ENCODE results near the gene GOLGA6L10.
"Not testable (repeated sequence)": the region's sequence is repeated elsewhere in the genome, so short reads cannot be mapped to it uniquely, and the experiment has no call there.

The GOLGA6L10 gene, protein sequence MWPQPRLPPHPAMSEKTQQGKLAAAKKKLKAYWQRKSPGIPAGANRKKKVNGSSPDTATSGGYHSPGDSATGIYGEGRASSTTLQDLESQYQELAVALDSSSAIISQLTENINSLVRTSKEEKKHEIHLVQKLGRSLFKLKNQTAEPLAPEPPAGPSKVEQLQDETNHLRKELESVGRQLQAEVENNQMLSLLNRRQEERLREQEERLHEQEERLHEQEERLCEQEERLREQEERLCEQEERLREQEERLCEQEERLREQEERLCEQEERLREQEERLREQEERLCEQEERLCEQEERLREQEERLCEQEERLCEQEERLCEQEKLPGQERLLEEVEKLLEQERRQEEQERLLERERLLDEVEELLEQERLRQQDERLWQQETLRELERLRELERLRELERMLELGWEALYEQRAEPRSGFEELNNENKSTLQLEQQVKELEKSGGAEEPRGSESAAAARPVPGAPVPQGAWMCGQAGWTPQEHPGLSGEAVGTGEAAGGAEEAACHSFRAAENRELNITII

GRCh38 chr15:82349375-82349774 is at the start of gene GOLGA6L10:
TSS of gene GOLGA6L10 (minus strand) at chr15:82349475. CDS start at chr15:82349375, 100 bp downstream.
- not testable (repeated sequence) for DNase-seq

GRCh38 chr15:82398785-82399184 is 49.5 kb upstream of the GOLGA6L10 start:
- DNase-seq, result no peak

- no peak for DNase-seq
These were observed 48.5 kb upstream of the GOLGA6L10 start for GRCh38 chr15:82397817-82398216.

- DNase-seq, result not testable (repeated sequence)
These were observed 46.5 kb upstream of the GOLGA6L10 start for GRCh38 chr15:82395788-82396187.

- no peak for DNase-seq
These were observed 44.4 kb upstream of the GOLGA6L10 start for GRCh38 chr15:82393671-82394070.

- not testable (repeated sequence) for DNase-seq
These were observed 42.8 kb upstream of the GOLGA6L10 start for GRCh38 chr15:82392077-82392476.

GRCh38 chr15:82390152-82390551 is 40.9 kb upstream of the GOLGA6L10 start:
- not testable (repeated sequence) for DNase-seq

DNA sequence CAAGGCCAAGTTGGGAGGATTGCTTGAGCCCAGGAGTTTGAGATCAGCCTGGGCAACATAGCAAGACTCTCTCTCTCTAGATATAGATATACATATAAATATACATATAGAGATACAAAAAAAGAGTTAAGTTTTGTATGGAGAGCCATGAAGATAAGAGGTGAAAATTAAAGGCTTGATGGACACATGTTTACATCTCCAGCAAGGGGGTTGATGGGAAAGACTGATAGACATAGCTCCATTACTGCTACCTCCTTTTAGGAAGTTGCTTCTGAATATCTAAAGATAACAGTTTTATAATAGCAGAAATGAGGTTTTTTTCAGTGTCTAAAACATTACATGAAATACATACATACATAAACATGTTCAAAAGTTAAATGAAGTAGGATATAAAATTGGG is 37.9 kb upstream of the GOLGA6L10 start:
- DNase-seq, result not testable (repeated sequence)

GRCh38 chr15:82381330-82381955 is 32.2 kb upstream of the GOLGA6L10 start:
- DNase-seq, result not testable (repeated sequence)

DNA sequence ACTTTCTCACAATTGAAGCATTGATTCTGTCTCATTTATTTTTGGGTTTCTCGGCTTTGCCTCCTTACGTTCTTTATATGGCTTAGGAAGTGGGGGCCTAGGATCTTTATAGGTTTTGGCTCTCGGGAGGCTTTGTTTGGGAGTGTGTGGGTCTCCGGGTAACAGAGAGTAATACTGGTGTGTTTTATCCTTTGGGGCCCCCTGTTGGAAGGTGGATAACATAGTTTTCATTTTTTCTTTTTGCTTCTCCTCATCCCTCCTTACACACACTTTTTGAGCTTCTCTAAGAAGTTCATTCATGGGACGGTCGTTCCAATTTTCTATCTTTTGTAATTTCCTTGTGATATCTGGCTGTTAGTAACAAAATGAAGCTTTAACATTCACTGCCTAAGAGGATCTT is 30.3 kb upstream of the GOLGA6L10 start:
- DNase-seq, result not testable (repeated sequence)

DNA sequence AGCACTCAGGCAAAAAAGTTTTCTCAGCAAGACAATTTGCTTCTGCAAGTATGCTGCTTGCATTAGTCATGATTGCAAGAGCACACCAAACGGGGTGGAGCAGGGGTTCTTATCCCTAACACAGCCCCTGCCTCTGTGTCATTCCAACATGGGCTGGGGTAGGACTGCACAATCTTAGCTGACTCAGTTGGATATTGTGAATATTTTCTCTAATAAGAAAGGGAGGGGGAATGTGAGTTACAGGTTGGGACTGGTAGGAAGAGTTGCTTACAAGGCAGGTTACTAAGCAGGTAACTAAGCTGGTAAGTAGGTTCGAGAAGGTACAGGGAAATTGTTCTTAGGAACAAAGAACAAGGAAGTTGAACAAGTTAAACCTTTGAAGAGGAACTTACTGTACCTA is 24.4 kb upstream of the GOLGA6L10 start:
- DNase-seq, result not testable (repeated sequence)

GRCh38 chr15:82371656-82372055 is 22.4 kb upstream of the GOLGA6L10 start:
- DNase-seq, result no peak

- DNase-seq, result not testable (repeated sequence)
These were observed 18.5 kb upstream of the GOLGA6L10 start for GRCh38 chr15:82367790-82368189.

DNA sequence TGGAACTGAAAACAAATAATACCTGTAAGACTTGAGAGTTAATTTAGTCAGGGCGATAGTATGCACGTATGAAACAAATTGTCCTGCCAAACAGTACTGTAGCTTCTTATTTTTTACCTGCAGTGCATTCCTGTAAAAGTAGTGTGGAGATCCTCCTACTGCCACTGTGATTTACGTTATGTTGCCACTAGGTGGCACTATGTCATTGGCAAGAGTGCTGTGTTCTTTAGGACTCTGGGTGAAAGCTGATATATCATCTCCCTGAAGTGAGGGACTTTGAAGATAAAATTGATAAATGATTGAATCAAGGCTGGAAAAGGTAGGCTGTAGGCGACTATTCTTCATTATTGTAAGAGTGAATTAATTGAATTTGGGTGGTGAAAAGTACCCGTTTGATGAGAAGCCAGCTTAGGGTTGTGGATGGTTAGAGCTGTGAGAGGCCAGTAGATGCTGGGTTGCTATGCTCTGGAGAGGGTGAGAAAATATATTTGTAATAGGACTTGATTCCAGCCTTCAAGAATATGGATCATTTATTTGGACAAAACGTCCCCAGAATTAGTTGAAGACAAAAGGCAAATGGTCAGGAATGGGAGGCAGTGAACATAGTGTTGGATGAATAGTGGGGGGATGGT is 16.5 kb upstream of the GOLGA6L10 start:
- peak; percentile 26 for DNase-seq

- DNase-seq, result not testable (repeated sequence)
These were observed 15.3 kb upstream of the GOLGA6L10 start for GRCh38 chr15:82364548-82364947.

- DNase-seq, result not testable (repeated sequence)
These were observed 13.5 kb upstream of the GOLGA6L10 start for GRCh38 chr15:82362790-82363189.

DNA sequence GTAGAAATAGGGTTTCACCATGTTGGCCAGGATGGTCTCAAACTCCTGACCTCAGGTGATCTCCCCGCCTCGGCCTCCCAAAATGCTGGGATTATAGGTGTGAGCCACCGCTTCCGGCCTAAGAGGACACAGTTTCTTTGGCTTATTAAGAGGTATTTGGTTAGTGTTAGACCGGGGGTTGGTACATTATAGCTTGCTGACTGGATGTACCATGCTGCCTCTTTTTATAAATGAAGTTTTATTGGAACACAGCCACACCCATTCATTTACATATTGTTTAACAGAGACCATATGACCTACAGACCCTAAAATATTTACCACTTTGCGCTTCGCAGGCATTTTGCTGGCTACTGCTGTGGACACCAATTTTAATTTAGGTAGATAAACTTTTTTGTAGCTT is 11.3 kb upstream of the GOLGA6L10 start:
- DNase-seq, result not testable (repeated sequence)

DNA sequence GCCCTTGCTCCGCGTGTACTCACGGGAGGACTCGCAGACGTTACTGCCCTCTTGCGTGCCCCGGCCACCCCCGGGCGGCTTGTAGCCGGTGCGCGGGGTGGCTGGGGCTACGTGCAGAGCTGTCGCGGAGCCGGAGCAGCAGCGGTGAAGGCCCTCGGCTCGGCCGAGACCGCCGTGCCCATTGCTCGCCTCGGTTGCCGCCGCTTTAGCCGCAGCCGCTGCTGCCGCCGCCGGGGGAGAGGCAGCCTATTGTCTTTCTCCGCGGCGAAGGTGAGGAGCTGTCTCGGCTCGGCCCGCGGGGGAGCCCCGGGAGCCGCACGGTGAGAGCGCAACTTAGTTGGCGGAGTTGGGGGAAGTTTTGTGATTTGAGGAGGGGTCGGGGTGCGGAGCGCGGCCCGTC is 5.8 kb upstream of the GOLGA6L10 start:
- not testable (repeated sequence) for DNase-seq

DNA sequence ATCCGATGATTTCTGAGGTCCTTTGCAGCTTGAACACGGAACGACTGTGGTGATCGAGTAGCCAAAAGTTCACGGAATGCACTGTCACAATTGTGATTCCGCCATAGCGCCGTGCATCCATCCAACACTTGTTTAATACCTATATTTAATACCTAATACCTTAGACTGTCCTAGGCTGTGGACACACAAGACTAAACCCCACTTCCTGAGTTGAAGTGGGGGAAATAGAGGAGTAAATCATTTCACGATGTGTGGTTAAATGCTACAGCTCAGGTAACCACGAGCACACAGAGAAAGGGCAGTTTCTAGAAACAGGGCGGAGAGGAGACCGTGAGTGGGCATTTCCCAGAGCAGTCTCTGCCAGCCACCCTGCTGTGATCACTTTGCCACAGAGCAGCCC is 5.3 kb upstream of the GOLGA6L10 start:
- DNase-seq, result not testable (repeated sequence)

DNA sequence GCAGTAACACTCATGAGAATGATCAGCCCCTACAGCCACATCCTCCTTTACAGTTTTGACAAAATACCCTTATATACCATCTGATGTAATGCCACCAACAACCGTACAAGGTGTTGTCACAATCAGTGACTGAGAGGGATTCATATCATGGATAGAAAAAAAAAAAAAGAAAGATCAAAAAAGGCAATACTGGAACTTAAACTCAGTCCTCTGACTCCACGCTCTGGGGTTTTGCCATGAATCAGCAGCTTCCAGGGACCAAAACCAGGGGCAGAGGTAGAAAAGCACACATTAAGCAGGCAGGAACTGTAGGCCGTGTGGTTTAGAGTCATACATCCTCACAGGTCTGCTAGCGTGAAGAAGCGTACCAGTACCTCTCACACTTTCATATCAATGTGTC is 1.6 kb downstream of the GOLGA6L10 start:
- not testable (repeated sequence) for DNase-seq

DNA sequence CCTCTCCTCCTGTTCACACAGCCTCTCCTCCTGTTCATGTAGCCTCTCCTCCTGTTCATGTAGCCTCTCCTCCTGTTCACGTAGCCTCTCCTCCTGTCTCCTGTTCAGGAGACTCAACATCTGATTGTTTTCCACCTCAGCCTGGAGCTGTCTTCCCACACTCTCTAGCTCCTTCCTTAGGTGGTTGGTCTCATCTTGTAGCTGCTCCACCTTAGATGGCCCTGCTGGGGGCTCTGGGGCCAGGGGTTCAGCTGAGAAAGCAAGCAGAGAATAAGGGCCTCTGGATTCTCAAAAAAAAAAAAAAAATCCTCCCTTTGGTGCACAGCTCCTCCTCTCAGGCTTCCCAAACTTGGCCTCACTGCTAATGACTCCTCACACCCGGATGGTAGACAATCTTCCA is 4.1 kb downstream of the GOLGA6L10 start:
- not testable (repeated sequence) for DNase-seq

- not testable (repeated sequence) for DNase-seq
These were observed 4.9 kb downstream of the GOLGA6L10 start for GRCh38 chr15:82344421-82344820.

- DNase-seq, result not testable (repeated sequence)
These were observed 5.4 kb downstream of the GOLGA6L10 start for GRCh38 chr15:82343851-82344250.
